Measurements from ENCODE around the gene ANKRD34A. TPM values are rescaled to one million over a fixed set of nuclear protein-coding genes. Genes with fewer than 3 reads are reported as not detected.
"Not testable (repeated sequence)": the region's sequence is repeated elsewhere in the genome, so short reads cannot be mapped to it uniquely, and the experiment has no call there.

Gene ANKRD34A
- total RNA-seq, 1 donor = 1.3 TPM

GRCh38 chr1:145944532-145944931, 19.8 kb downstream of the ANKRD34A start:
- no peak for DNase-seq (ENCODE audit: low read depth)
- H3K4me3 ChIP-seq (ENCODE audit: low read depth, low read length) = no peak overlapping the region
- TF ChIP-seq, protein P1, sequence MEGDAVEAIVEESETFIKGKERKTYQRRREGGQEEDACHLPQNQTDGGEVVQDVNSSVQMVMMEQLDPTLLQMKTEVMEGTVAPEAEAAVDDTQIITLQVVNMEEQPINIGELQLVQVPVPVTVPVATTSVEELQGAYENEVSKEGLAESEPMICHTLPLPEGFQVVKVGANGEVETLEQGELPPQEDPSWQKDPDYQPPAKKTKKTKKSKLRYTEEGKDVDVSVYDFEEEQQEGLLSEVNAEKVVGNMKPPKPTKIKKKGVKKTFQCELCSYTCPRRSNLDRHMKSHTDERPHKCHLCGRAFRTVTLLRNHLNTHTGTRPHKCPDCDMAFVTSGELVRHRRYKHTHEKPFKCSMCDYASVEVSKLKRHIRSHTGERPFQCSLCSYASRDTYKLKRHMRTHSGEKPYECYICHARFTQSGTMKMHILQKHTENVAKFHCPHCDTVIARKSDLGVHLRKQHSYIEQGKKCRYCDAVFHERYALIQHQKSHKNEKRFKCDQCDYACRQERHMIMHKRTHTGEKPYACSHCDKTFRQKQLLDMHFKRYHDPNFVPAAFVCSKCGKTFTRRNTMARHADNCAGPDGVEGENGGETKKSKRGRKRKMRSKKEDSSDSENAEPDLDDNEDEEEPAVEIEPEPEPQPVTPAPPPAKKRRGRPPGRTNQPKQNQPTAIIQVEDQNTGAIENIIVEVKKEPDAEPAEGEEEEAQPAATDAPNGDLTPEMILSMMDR (IDR thresholded peaks at IDR 0.05; ENCODE audit: insufficient read depth, low read depth, low read length) = no peak

- TF ChIP-seq, protein P1 (IDR thresholded peaks at IDR 0.05; ENCODE audit: insufficient read depth, low read depth, low read length) = no peak
- DNase-seq (ENCODE audit: low read depth) = no peak
- H3K4me3 ChIP-seq (ENCODE audit: low read depth, low read length) = no peak overlapping the region
Measured at GRCh38 chr1:145942871-145943270, 21.5 kb downstream of the ANKRD34A start.

- TF ChIP-seq, protein P1 (IDR thresholded peaks at IDR 0.05; ENCODE audit: insufficient read depth, low read depth, low read length) = no peak
- H3K4me3 ChIP-seq (ENCODE audit: low read depth, low read length) = no peak overlapping the region
- no peak for DNase-seq (ENCODE audit: low read depth)
Measured at GRCh38 chr1:145942405-145942804, 22.0 kb downstream of the ANKRD34A start.

GRCh38 chr1:145937436-145937835, 26.9 kb downstream of the ANKRD34A start:
- DNase-seq (ENCODE audit: low read depth) = no peak
- H3K4me3 ChIP-seq (ENCODE audit: low read depth, low read length) = no peak overlapping the region
- TF ChIP-seq, protein P1 (IDR thresholded peaks at IDR 0.05; ENCODE audit: insufficient read depth, low read depth, low read length) = no peak

DNA sequence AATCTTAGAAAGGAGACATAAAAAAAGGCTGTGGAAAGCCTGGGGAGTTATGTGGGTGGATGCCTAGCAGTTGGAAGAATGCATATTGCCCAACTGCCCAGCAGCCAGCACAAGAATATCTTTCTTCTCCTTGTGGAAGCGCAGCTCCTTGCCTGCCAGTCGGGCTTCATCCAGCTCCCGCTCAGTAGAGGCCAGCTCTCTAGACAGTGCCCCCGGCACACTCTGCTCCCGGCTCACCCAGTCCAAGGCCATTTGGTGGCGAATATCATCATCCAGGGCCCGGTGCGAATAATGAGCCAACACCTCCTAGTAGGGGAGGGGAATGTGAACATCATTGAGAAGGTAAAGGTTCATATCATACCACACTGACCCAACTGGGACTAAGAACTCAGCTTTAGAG, 28.1 kb downstream of the ANKRD34A start:
- DNase-seq (ENCODE audit: low read depth) = no peak
- TF ChIP-seq, protein P1 (IDR thresholded peaks at IDR 0.05; ENCODE audit: insufficient read depth, low read depth, low read length) = no peak
- no peak overlapping the region for H3K4me3 ChIP-seq (ENCODE audit: low read depth, low read length)

DNA sequence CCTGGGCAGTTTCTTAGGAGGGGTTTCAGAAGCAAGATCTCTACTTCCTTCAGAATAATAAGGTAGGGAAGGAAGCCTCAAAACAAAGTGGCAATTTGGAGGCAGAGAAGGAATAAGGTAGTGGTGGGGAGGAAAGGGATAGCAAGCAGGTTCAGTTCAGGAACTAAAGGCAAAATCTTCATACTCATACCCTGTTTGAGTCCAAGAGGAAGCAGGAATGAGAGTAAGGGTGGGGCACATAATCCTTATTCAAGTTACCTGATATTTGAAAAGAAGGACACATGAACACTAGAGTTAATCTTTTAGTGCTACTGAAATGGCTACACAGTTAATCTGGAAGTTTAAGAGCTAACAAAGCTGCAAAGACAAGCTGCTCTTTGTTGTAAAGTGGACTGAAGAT, 28.7 kb downstream of the ANKRD34A start:
- no peak overlapping the region for H3K4me3 ChIP-seq (ENCODE audit: low read depth, low read length)
- no peak for DNase-seq (ENCODE audit: low read depth)
- TF ChIP-seq, protein P1 (IDR thresholded peaks at IDR 0.05; ENCODE audit: insufficient read depth, low read depth, low read length) = no peak

DNA sequence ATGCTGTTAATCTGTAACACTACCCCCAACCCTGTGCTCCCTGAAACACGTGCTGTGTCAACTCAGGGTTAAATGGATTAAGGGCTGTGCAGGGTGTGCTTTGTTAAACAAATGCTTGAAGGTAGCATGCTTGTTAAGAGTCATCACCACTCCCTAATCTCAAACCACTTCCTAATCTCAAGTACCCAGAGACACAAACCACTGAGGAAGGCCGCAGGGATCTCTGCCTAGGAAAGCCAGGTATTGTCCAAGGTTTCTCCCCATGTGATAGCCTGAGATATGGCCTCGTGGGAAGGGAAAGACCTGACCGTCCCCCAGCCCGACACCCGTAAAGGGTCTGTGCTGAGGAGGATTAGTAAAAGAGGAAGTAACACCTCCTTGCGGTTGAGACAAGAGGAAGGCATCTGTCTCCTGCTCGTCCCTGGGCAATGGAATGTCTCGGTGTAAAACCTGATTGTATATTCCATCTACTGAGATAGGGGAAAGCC, 31.8 kb downstream of the ANKRD34A start:
- H3K4me3 ChIP-seq (ENCODE audit: low read depth, low read length); DNase-seq (ENCODE audit: low read depth): not testable (repeated sequence)

Data from fibroblast of villous mesenchyme (primary cell).